HG03095 (cell line): ENCODE measurements around the gene OR51B4.
A peak's percentile ranks its signal among the peaks of the same experiment; 100 is the strongest.
"Not testable (repeated sequence)": the region's sequence is repeated elsewhere in the genome, so short reads cannot be mapped to it uniquely, and the experiment has no call there.

Experiments
- ATAC-seq: cut with Tn5 transposase; IDR thresholded peaks from one replicate; pipeline ENCODE4 v1.9.1; 2021; ENCODE audit warnings: moderate library complexity; ENCODE audit not compliant: unreplicated experiment

The OR51B4 gene

DNA sequence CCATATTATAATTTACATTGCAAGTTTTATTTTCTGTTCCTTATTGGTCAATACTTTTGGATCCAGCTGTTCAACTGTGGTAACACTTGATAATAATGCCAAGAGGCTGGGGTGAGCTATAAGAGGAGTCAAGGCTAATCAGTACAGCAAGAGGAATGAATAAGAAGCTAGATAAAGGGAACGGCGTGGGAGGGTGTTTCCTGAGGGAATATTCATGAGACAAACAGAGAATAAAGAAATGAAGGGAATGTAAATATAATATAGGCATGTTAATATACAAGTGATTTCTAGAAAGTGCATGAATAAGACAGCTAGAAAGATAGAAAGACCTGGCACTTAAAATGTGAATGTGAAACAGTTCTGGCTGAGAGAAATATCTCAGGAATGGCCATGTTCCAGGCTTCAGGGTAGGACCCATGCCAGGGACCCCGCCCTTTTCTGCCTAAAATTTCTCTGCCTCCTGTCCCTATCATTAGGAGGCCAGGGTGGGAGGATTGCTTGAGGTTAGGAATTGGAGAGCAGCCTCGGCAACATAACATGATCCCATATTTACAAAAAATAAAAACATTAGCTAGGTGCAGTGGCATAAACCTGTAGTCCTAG, 3.9 kb downstream of the OR51B4 start:
- no peak for ATAC-seq

DNA sequence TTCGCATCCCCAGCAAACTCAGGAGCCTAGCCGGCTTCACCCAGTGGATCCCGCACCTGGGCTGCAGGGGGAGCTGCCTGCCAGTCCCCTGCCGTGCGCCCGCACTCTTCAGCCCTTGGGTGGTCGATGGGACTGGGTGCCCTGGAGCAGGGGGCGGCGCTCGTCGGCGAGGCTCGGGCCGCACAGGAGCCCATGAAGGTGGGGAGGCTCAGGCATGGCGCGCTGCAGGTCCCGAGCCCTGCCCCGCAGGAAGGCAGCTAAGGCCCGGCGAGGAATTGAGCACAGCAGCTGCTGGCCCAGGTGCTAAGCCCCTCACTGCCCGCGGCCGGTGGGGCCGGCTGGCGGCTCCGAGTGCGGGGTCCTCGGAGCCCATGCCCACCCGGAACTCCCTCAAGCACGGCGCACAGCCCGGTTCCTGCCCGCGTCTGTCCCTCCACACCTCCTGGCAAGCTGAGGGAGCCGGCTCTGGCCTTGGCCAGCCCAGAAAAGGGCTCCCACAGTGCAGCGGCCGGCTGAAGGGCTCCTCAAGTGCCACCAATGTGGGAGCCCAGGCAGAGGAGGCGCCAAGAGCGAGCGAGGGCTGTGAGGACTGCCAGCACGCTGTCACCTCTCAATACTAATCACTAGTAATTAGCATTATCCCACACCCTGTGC, 7.3 kb downstream of the OR51B4 start:
- ATAC-seq, result not testable (repeated sequence)

DNA sequence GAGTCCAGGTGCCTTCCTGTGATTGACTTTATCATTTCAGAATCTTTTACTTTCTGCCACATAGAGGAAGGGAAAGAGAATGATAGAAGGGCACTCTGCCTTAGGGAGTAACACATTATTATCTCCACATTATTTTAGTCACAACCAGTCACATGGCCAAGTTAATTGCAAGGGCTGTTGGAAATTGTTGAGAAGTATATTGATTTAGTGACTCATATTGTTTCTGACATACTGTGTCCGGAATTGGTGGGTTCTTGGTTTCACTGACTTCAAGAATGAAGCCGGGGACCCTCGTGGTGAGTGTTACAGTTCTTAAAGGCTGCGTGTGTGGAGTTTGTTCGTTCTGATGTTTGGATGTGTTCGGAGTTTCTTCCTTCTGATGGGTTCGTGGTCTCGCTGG, 8.7 kb downstream of the OR51B4 start:
- ATAC-seq, result no peak

GRCh38 chr11:5291207-5291838, 10.4 kb downstream of the OR51B4 start:
- peak; percentile 95 for ATAC-seq

GRCh38 chr11:5290106-5290505, 11.6 kb downstream of the OR51B4 start:
- ATAC-seq, result no peak

DNA sequence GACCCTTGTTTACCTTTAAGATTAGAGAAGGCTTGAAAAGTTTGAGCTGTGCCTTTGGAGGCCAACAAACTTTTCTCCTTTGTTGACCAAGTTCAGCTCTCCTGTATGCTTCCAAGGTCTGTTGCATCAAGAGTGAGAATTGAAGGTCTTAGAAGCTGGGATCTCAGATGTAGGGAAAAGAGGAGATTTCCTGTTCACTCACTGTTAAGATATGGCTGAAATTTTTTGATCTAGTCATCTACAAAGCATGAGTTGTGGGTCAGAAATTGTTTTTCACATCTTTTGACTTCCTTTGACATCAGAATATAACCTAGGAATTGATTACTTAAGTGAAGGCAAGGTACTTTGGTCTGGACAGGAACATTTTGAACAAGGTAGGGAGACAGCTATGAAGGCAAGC, 12.1 kb downstream of the OR51B4 start:
- no peak for ATAC-seq

GRCh38 chr11:5288906-5289550, 12.7 kb downstream of the OR51B4 start:
- ATAC-seq, result no peak

DNA sequence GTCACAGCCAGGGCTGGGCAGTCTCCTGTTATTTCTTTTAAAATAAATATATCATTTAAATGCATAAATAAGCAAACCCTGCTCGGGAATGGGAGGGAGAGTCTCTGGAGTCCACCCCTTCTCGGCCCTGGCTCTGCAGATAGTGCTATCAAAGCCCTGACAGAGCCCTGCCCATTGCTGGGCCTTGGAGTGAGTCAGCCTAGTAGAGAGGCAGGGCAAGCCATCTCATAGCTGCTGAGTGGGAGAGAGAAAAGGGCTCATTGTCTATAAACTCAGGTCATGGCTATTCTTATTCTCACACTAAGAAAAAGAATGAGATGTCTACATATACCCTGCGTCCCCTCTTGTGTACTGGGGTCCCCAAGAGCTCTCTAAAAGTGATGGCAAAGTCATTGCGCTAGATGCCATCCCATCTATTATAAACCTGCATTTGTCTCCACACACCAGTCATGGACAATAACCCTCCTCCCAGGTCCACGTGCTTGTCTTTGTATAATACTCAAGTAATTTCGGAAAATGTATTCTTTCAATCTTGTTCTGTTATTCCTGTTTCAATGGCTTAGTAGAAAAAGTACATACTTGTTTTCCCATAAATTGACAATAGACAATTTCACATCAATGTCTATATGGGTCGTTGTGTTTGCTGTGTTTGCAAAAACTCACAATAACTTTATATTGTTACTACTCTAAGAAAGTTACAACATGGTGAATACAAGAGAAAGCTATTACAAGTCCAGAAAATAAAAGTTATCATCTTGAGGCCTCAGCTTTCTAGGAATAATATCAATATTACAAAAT, 13.4 kb downstream of the OR51B4 start:
- no peak for ATAC-seq

DNA sequence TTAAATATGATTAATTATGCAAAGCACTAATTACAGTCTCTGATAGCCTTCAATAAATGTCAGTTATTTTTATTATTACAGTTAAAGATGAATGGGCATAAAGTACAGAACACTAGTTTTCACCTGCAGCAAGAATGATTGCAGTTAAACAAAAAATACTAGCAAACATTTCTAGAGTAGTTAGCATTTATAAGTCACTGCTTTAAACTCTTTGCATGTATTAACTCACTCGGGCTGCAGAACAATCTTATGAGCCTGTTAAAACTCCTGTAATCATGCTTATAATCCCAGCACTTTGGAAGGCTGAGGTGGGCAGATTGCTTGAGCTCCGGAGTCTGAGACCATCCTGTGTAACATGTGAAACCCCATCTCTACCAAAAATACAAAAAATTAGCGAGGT, 14.8 kb downstream of the OR51B4 start:
- ATAC-seq, result no peak

DNA sequence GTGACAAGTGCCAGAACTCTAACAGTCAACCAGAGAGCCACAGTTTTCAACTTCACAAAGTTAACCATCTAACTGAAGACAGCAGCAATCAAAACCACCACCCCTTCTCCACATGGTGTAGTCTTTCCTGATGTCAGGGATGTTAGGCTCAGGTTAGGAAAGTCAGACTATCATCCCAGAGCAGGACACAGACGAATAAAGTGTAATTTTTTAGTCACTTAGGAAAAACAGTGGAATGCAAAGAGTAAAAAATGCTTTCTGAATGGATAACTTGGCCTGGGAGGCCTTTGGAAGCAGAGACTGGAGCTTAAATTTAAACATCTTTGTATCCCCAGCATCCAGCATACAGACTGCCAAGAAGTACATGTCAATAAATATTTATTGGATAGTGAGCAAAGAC, 15.4 kb downstream of the OR51B4 start:
- ATAC-seq, result no peak

DNA sequence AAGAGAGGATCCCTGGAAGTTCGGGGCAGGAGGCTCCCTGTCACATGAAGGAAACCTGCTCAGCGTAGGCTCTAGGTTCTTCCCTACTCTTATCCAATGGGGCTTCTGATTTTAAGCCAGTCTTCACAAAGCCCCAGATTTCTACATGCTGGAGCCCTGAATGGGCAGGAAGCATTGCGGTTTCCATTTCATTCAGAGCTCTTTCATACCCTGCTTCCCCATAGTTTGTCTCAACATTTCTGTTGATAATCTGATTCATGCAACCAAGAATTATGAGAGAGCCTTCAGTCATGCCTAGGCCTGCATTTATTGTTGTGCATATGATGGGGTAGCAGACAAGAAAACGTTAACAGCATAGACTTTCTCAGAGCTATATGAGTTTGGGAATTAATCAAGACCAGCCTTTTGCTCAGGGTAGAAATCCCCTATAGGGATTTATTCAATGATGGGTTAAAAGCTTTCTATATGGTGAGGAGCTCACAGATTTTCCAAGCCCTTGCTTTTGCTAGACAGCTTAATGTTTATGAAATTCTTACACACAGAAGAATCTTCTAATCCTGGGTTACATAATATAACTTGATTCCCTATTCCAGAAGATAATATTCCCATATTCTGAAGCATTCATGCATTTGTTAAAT, 15.9 kb downstream of the OR51B4 start:
- no peak for ATAC-seq

- ATAC-seq, result no peak
Measured at GRCh38 chr11:5284637-5285036, 17.1 kb downstream of the OR51B4 start.

DNA sequence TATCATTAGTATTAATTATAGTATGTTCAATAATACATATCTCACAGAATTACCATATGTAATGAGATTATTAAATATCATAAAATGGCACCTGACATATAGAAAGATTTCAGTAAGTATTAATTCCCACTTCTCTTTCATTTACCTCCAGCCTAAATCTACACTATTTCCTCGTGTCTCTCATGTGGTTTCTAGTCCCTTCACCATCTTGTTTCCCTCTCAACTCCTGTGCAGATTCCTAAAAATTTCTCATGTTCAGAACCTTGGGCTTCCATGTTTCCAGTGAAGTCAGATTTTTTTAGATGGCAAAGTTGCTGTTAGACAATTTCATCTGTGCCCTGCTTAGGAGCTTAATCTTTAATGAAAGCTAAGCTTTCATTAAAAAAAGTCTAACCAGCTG, 17.9 kb downstream of the OR51B4 start:
- no peak for ATAC-seq

- ATAC-seq, result no peak
Measured at GRCh38 chr11:5283086-5283485, 18.7 kb downstream of the OR51B4 start.

DNA sequence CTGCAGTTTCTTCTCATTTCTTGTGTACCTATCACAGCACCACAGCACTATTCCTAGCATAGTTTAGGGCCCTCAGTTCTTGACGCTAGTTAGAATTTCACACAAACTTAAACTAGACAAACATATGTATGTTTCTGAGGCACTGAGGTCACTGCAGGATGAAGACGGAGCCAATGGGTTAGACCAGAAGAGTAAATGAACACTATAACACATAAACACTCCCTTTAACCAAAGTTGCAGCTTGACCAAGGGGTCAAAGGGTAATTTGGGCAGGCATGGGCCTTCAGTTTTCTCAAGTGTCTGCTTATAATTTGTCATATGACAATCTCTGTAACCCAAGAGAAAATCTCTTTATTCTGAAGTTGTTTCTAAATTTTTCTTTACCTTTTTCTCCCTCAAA, 19.1 kb downstream of the OR51B4 start:
- ATAC-seq, result no peak

DNA sequence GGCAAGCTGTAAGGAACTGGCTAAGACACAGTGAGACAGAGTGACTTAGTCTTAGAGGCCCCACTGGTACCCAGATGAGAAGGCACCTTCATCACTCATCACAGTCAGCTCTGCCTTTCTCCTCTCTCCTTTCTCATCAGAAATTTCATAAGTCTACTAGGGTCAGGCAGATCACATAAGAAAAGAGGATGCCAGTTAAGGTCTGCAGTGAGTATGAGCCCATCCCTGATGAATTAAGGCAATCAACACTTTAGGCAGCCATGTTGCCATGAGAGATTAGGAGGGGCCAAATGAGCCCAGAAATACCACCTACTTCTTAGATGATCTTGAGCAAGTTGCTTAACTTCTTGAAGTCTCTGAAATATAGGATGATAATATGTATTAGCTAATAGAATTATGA, 20.1 kb downstream of the OR51B4 start:
- no peak for ATAC-seq

- peak; percentile 78 for ATAC-seq
Measured at GRCh38 chr11:5280582-5281102, 21.1 kb downstream of the OR51B4 start.

- no peak for ATAC-seq
Measured at GRCh38 chr11:5279471-5280090, 22.2 kb downstream of the OR51B4 start.

GRCh38 chr11:5277807-5278382, 23.9 kb downstream of the OR51B4 start:
- ATAC-seq, result peak; percentile 57

GRCh38 chr11:5276697-5277096, 25.0 kb downstream of the OR51B4 start:
- no peak for ATAC-seq
